Fibroblast of villous mesenchyme (primary cell): ENCODE measurements around the gene OR2J2. TPM values are rescaled to one million over a fixed set of nuclear protein-coding genes. Genes with fewer than 3 reads are reported as not detected.
"Not testable (repeated sequence)": the region's sequence is repeated elsewhere in the genome, so short reads cannot be mapped to it uniquely, and the experiment has no call there.

ENCODE experiments used
- DNase-seq: peaks from one replicate; pipeline ENCODE4 v3.0.0-alpha.2; 2010; ENCODE audit warnings: low read depth
- H3K4me3 ChIP-seq: 2 replicates; pipeline ENCODE4 v1.5.1; 2011; ENCODE audit warnings: low read depth, mild to moderate bottlenecking, low read length
- total RNA-seq: library from RNA; depleted of rRNA; stranded (reverse); fragments of >200 nt; gene quantifications from 2 replicates; pipeline ENCODE4 v1.2.3, GENCODE V29; 2012
- TF ChIP-seq, protein P1 (sequence below): IDR thresholded peaks from 2 replicates; pipeline ENCODE4 v1.5.1; 2012; ENCODE audit warnings: low read depth, mild to moderate bottlenecking, low read length; ENCODE audit not compliant: insufficient read depth

Gene OR2J2
- total RNA-seq, 1 donor = not detected

DNA sequence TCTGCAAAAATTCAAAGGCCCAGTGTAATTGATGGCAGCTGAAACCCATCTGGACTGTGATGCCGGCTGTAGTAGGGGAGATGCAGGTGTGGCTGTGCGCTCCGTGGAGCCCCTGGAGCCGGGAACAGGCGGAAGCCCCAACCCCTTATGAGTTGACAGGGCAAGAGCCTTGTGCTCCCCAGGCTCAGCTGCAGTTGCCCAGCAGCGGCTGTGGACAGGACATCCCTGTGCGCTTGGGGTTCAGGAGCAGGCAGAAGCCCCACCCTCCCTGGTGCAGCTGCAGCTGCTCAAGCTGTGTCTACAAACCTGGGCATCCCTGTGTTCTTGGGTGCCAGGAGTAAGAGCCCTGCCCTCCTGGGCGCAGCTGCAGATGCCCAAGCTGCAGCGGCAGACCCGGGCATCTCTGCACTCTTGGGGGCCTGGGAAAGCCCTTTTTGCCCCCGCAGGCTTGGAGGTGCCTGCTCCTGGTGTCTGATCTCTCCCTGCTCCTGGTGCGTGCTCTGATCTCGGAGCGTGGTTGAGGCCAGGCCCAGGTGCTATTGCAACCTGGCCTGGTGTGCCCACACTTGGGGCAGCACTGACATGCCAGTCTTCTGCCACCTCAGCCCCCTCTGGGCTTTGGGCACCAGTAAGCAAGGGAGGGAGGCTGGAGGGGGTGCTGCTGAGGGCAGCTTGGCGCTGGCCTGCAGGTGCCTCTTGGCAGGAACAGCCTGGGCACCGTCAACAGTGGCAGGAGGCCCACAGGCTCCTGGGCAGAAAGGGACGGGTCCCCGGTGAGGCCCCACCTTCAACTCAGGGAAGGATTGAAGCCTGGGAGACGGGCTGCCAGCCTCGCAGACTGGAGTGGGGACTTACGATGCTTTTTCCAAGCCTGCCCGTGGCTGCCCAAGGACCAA lies 30.3 kb downstream of the OR2J2 start:
- DNase-seq = no peak
- H3K4me3 ChIP-seq = no peak overlapping the region
- TF ChIP-seq, protein P1, sequence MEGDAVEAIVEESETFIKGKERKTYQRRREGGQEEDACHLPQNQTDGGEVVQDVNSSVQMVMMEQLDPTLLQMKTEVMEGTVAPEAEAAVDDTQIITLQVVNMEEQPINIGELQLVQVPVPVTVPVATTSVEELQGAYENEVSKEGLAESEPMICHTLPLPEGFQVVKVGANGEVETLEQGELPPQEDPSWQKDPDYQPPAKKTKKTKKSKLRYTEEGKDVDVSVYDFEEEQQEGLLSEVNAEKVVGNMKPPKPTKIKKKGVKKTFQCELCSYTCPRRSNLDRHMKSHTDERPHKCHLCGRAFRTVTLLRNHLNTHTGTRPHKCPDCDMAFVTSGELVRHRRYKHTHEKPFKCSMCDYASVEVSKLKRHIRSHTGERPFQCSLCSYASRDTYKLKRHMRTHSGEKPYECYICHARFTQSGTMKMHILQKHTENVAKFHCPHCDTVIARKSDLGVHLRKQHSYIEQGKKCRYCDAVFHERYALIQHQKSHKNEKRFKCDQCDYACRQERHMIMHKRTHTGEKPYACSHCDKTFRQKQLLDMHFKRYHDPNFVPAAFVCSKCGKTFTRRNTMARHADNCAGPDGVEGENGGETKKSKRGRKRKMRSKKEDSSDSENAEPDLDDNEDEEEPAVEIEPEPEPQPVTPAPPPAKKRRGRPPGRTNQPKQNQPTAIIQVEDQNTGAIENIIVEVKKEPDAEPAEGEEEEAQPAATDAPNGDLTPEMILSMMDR = no peak

DNA sequence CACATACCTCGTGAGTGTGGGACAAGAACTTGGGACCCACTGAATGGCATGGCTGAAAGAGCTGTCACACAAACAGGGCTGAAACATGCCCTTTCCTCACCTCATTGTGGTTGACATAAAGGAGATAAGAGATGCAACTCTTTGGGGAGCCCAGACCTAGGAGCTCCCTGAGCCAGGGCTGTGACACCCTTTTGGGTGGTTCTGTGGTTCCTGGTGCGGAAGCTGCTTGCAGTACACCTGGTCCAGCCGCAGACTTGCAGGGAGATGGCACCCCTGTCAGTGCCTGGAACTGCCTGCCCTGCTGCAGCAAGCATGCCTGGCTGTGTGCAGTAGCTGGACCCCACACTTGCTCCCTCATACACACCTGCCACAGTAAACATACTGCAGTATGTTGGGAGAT lies 31.3 kb downstream of the OR2J2 start:
- no peak for DNase-seq
- H3K4me3 ChIP-seq = no peak overlapping the region
- TF ChIP-seq, protein P1 = no peak

DNA sequence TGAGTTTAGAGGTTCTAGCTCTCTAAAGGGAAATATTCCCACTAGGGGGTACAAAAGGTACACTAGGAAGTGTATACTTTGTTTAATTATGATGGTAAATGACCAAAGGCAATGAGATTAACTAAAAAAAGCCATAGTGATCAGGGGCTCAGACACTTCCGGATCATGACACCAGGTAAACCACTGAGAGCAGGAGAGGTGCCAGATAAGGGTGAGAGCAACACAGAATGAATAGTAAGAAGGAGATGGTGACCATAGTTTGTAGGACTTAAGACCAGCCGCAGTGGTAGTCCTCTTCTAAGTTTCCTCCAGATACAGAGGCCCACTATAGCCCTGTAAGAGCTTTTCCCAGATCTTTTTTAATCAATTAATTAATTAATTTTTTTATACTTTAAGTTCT lies 40.8 kb downstream of the OR2J2 start:
- DNase-seq = no peak
- H3K4me3 ChIP-seq = no peak overlapping the region
- TF ChIP-seq, protein P1 = no peak

DNA sequence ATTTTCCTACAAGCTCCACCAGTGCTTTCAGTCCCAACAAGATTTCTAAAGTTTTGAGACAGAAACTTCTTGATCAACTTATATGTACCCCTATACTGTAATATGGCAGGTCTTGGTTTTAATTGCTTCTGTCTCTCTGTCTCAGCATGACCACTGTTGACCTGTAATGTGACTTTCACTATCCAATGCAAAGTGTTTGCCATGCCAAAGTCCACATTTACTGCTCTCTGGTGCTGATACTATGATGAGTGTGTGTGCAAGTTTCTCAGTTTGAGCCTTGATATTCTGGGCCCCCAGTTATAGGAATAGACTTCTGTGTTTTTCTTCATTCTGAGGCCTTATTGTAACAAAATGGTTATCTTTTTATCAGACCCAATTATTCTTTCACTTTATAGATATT lies 45.8 kb downstream of the OR2J2 start:
- no peak for DNase-seq
- TF ChIP-seq, protein P1 = no peak
- no peak overlapping the region for H3K4me3 ChIP-seq

DNA sequence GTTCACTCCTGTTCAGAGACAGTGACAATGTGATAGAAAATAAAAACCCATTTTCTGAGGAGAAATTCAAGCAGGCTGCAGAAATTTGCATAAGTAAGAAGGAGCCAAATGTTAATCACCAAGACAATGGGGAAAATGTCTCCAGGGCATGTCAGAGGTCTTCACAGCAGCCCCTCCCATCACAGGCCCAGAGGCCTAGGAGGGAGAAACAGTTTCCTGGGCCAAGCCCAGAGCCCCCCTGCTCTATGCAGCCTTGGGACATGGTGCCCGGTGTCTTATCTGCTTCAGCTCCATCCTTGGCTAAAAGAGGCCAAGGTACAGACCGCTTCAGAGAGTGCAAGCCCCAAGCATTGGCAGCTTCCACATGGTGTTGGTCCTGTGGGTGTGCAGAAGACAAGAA lies 46.5 kb downstream of the OR2J2 start:
- DNase-seq, H3K4me3 ChIP-seq: not testable (repeated sequence)

DNA sequence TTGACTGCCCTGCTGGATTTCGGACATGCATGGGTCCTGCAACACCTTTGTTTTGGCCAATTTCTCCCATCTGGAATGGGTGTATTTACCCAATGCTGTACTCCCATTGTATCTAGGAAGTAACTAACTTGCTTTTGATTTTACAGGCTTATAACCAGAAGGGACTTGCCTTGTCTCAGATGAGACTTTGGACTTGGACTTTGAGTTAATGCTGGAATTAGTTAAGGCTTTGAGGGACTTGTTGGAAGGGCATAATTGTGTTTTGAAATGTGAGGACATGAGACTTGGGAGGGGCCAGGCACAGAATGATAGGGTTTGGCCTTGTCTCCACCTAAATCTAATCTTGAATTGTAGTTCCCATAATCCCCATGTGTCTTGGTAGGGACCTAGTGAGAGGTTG lies 47.3 kb downstream of the OR2J2 start:
- not testable (repeated sequence) for DNase-seq

More for the DNA sequence above, 47.3 kb downstream of the OR2J2 start:
- H3K4me3 ChIP-seq = not testable (repeated sequence)

Other genes starting within 250 kb of the OR2J2 start
- 57.0 and 76.9 TPM in 2 replicates for gene TRIM27, start 246.9 kb upstream of the OR2J2 start, total RNA-seq
- gene ZNF311, start 165.6 kb upstream of the OR2J2 start, total RNA-seq = 0.43 and 0.97 TPM in 2 replicates
- not detected in 2 replicates for gene OR2W1, start 125.7 kb upstream of the OR2J2 start, total RNA-seq
- gene OR2B3, start 83.6 kb upstream of the OR2J2 start, total RNA-seq = not detected in 2 replicates
- not detected in 2 replicates for gene OR2J1, start 71.4 kb upstream of the OR2J2 start, total RNA-seq
- gene OR2J3, start 62.8 kb upstream of the OR2J2 start, total RNA-seq = under 0.01 TPM in 1 of 2 replicates, not detected in the other
- gene OR14J1, start 130.8 kb downstream of the OR2J2 start, total RNA-seq = not detected in 2 replicates
- gene OR5V1, start 198.0 kb downstream of the OR2J2 start, total RNA-seq = not detected in 2 replicates
- gene OR12D3, start 204.4 kb downstream of the OR2J2 start, total RNA-seq = not detected in 2 replicates
- not detected in 2 replicates for gene OR12D2, start 224.7 kb downstream of the OR2J2 start, total RNA-seq
- gene OR12D1, start 244.0 kb downstream of the OR2J2 start, total RNA-seq = not detected in 2 replicates